Gastroesophageal sphincter (tissue), 4 donors: ENCODE data around the gene BEND2. TPM values are rescaled to one million over a fixed set of nuclear protein-coding genes. Genes with fewer than 3 reads are reported as not detected.

Experiments
- ATAC-seq: fragments of 150-250 bp; one replicate; pipeline ENCODE4 v1.9.1; 2016; ENCODE audit warnings: mild to moderate bottlenecking, moderate library complexity
- H3K27ac ChIP-seq, 4 donors: fragments of 200-600 bp; sonication (generic) in 3 of 4; 1 replicate in 3 of 4; 2 replicates in 1 of 4; pipeline ENCODE4 v1.5.1; 2016 to 2019
- H3K27me3 ChIP-seq: fragments of 200-600 bp; sonication (generic); one replicate; pipeline ENCODE4 v1.5.1; 2019
- H3K36me3 ChIP-seq, 2 donors: fragments of 200-600 bp; sonication (generic); one replicate each; pipeline ENCODE4 v1.5.1; 2019; ENCODE audit warnings: control low read depth in 1 of 2
- H3K4me1 ChIP-seq, 3 donors: fragments of 200-600 bp; sonication (generic); 1 replicate in 2 of 3; 2 replicates in 1 of 3; pipeline ENCODE4 v1.5.1; 2016 to 2019; ENCODE audit warnings: control low read depth in 2 of 3
- H3K4me3 ChIP-seq, 2 donors: fragments of 200-600 bp; sonication (generic); one replicate each; pipeline ENCODE4 v1.5.1; 2019; ENCODE audit warnings: mild to moderate bottlenecking in 1 of 2, moderate library complexity in 1 of 2
- H3K9me3 ChIP-seq, 3 donors: fragments of 200-600 bp; sonication (generic); one replicate each; pipeline ENCODE4 v1.5.1; 2017 to 2019; ENCODE audit warnings: control low read depth in 2 of 3
- CTCF ChIP-seq, 4 experiments: fragments of 200-600 bp in 2 of 4; fragments of 450-650 bp in 2 of 4; sonication (generic) in 1 of 4; IDR thresholded peaks; one replicate each; pipeline ENCODE4 v1.5.1; 2017 to 2019; ENCODE audit warnings: antibody characterized with exemption in 4 of 4, mild to moderate bottlenecking in 2 of 4, moderate library complexity in 2 of 4
- EP300 ChIP-seq: sonication (generic); formaldehyde crosslinking; IDR thresholded peaks from one replicate; pipeline ENCODE4 v1.6.1; 2017; ENCODE audit warnings: antibody characterized with exemption, mild to moderate bottlenecking
- POLR2A ChIP-seq, 2 donors: fragments of 450-650 bp; IDR thresholded peaks; one replicate each; pipeline ENCODE4 v1.6.1; 2017; ENCODE audit warnings: antibody characterized with exemption in 2 of 2, mild to moderate bottlenecking in 2 of 2, moderate library complexity in 1 of 2
- POLR2AphosphoS5 ChIP-seq: sonication (generic); formaldehyde crosslinking; IDR thresholded peaks from one replicate; pipeline ENCODE4 v1.6.1; 2017; ENCODE audit warnings: antibody characterized with exemption
- WGBS, 2 donors: methylation state at CpG; one replicate each; pipeline ENCODE4 v1.1.5; 2018; ENCODE audit warnings: low coverage in 1 of 2; 5-methylcytosine and 5-hydroxymethylcytosine counted together
- total RNA-seq, 4 donors: library from RNA; depleted of rRNA; stranded (reverse); fragments of >200 nt; gene quantifications; one replicate each; pipeline ENCODE4 v1.1.0, GENCODE V29; 2016

BEND2 gene
- total RNA-seq, 4 donors from 2014 or later = not detected

- no CpG with 5 or more reads among the region's 4 CpGs for WGBS, 2 donors
- Histone ChIP-seq H3K36me3 (no peaks in the 10 kb centered on the region), H3K9me3 (no peaks in the 10 kb centered on the region), H3K27ac (no peak overlapping the region), H3K4me1 (no peaks in the 10 kb centered on the region), H3K27me3 (no peaks in the 10 kb centered on the region), H3K4me3 (no peak overlapping the region)
- no peak for TF ChIP-seq EP300
- no peak for TF ChIP-seq POLR2AphosphoS5
- TF ChIP-seq POLR2A (IDR thresholded peaks at IDR 0.05) = no peak
- TF ChIP-seq CTCF (IDR thresholded peaks at IDR 0.05) = no peak
- no peak for ATAC-seq
Measured at GRCh38 chrX:18179446-18179845, 41.2 kb downstream of the BEND2 start.

- H3K4me1 ChIP-seq = no peaks in the 10 kb centered on the region
- ATAC-seq = no peak
- no peak for TF ChIP-seq EP300
- no peak for TF ChIP-seq CTCF (IDR thresholded peaks at IDR 0.05)
- TF ChIP-seq POLR2AphosphoS5 = no peak
- H3K36me3 ChIP-seq = no peaks in the 10 kb centered on the region
- H3K9me3 ChIP-seq = no peaks in the 10 kb centered on the region
- H3K27me3 ChIP-seq = no peaks in the 10 kb centered on the region
- H3K4me3 ChIP-seq = no peak overlapping the region
- whole genome bisulfite sequencing, 2 donors = 48% methylated on average over 4 of the region's 5 CpGs; no CpG with 5 or more reads in 1 of the 2 donors
- no peak overlapping the region for H3K27ac ChIP-seq
Measured at GRCh38 chrX:18174971-18175370, 45.7 kb downstream of the BEND2 start.

GRCh38 chrX:18174209-18174608, 46.5 kb downstream of the BEND2 start:
- no peaks in the 10 kb centered on the region for H3K36me3 ChIP-seq
- H3K4me1 ChIP-seq = no peaks in the 10 kb centered on the region
- 53 to 90% methylated on average over 2 to 4 of the region's 7 CpGs for WGBS, 2 donors
- H3K9me3 ChIP-seq = no peaks in the 10 kb centered on the region
- no peak overlapping the region for H3K4me3 ChIP-seq
- H3K27me3 ChIP-seq = no peaks in the 10 kb centered on the region
- no peak overlapping the region for H3K27ac ChIP-seq
- TF ChIP-seq CTCF (IDR thresholded peaks at IDR 0.05) (no peak), POLR2A (IDR thresholded peaks at IDR 0.05) (no peak), EP300 (no peak), POLR2AphosphoS5 (no peak)
- ATAC-seq = no peak

- WGBS, 2 donors = 58 to 80% methylated on average over 2 to 3 of the region's 7 CpGs
- no peak overlapping the region for H3K27ac ChIP-seq
- no peaks in the 10 kb centered on the region for H3K9me3 ChIP-seq
- TF ChIP-seq POLR2A (IDR thresholded peaks at IDR 0.05) (no peak), POLR2AphosphoS5 (no peak), CTCF (IDR thresholded peaks at IDR 0.05) (no peak), EP300 (no peak)
- H3K4me1 ChIP-seq = no peaks in the 10 kb centered on the region
- no peaks in the 10 kb centered on the region for H3K36me3 ChIP-seq
- no peaks in the 10 kb centered on the region for H3K27me3 ChIP-seq
- H3K4me3 ChIP-seq = no peak overlapping the region
- ATAC-seq = no peak
Measured at GRCh38 chrX:18173494-18174180, 47.0 kb downstream of the BEND2 start.

- 80% methylated on average over 1 of the region's 4 CpGs; no CpG with 5 or more reads in 1 of the 2 donors for WGBS, 2 donors
- no peak for ATAC-seq
- no peaks in the 10 kb centered on the region for H3K4me1 ChIP-seq
- H3K36me3 ChIP-seq = no peaks in the 10 kb centered on the region
- no peaks in the 10 kb centered on the region for H3K9me3 ChIP-seq
- no peak overlapping the region for H3K27ac ChIP-seq
- H3K4me3 ChIP-seq = no peak overlapping the region
- no peak for TF ChIP-seq CTCF (IDR thresholded peaks at IDR 0.05)
- no peak for TF ChIP-seq EP300
- TF ChIP-seq POLR2A (IDR thresholded peaks at IDR 0.05) = no peak
- TF ChIP-seq POLR2AphosphoS5 = no peak
- H3K27me3 ChIP-seq = no peaks in the 10 kb centered on the region
Measured at GRCh38 chrX:18172970-18173369, 47.7 kb downstream of the BEND2 start.
